ENCODE data around the gene RTN4RL2. TPM values are rescaled to one million over a fixed set of nuclear protein-coding genes. Genes with fewer than 3 reads are reported as not detected.
A peak's percentile ranks its signal among the peaks of the same experiment; 100 is the strongest.

Gene RTN4RL2
- total RNA-seq, 3 donors from 2014 or later (not counting 1 experiment from before 2014, with no cell fraction given) = 0.38 to 0.61 (median 0.48) TPM

GRCh38 chr11:57458410-57459163 is 1.7 kb upstream of the RTN4RL2 start:
- peak; percentile 55 to 72 for DNase-seq
- H3K27me3 ChIP-seq (ENCODE audit: control insufficient read depth, insufficient read depth, low read length) = peaks cover 33% of the 10 kb centered on the region
- H3K27ac Mint-ChIP-seq = peak overlapping the region; percentile 12 to 77

DNA sequence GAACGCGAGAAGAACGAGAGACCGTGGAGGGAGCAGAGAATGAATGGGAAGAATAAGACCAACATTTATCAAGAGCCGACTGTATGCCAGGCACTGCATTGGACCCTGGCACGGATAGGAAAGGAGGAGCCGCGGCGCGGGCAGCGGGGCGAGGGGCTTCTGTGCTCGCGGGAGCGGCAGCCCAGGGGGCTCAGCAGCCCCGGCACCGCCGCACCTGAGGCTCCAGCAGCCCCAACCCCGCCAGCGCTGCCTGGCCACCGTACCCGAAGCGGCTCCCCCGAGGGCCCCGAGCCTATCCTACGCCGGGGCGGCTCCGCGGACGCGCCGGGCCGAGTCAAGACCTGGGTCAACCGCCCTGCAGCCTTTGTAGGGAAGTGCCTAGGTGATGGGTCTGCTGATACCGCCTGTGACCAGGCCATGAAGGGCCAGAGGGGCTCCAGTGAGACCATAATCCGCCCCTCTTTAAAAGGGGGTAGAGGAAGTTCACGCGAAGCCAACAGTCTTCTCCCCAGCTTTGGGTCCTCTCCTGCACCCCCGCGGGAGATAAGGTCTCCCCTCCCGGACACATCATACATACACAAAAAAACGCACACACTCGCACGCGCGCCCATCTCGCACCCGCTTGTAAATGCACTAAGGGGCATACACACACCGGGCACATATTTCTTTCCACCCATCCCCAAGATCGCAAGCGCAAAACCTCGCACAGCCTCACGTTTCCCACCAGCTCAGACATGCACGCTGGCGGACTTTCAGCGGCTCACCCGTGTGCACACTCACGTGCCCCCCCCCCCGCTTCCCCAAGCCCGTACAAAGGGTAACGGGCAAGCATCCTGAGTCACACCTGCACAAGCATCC is 935 bp upstream of the RTN4RL2 start:
- peaks cover 28 to 34% of the 10 kb centered on the region in 2 donors for H3K27me3 Mint-ChIP-seq (ENCODE audit: low read depth in 2 of 2)
- Histone ChIP-seq H3K36me3 (ENCODE audit: control insufficient read depth, insufficient read depth, low read length) (no peaks in the 10 kb centered on the region), H3K9me3 (ENCODE audit: control insufficient read depth, insufficient read depth, low read length) (no peaks in the 10 kb centered on the region), H3K27me3 (ENCODE audit: control insufficient read depth, insufficient read depth, low read length) (peaks cover 33% of the 10 kb centered on the region), H3K4me3 (ENCODE audit: low read length) (peak overlapping the region; percentile 18), H3K27ac (ENCODE audit: low read length) (no peak overlapping the region), H3K4me1 (ENCODE audit: control insufficient read depth, insufficient read depth, low read length) (peaks cover 54% of the 10 kb centered on the region)
- intact Hi-C loops (cut with micrococcal nuclease) = no loop called here
- peak in 1 of 2 donors; percentile 52 for DNase-seq
- H3K9me3 Mint-ChIP-seq = no peaks in the 10 kb centered on the region
- TF ChIP-seq, protein P1, sequence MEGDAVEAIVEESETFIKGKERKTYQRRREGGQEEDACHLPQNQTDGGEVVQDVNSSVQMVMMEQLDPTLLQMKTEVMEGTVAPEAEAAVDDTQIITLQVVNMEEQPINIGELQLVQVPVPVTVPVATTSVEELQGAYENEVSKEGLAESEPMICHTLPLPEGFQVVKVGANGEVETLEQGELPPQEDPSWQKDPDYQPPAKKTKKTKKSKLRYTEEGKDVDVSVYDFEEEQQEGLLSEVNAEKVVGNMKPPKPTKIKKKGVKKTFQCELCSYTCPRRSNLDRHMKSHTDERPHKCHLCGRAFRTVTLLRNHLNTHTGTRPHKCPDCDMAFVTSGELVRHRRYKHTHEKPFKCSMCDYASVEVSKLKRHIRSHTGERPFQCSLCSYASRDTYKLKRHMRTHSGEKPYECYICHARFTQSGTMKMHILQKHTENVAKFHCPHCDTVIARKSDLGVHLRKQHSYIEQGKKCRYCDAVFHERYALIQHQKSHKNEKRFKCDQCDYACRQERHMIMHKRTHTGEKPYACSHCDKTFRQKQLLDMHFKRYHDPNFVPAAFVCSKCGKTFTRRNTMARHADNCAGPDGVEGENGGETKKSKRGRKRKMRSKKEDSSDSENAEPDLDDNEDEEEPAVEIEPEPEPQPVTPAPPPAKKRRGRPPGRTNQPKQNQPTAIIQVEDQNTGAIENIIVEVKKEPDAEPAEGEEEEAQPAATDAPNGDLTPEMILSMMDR (IDR thresholded peaks at IDR 0.05) = no peak
- H3K4me1 Mint-ChIP-seq = peaks cover 35 to 52% of the 10 kb centered on the region in 2 donors
- WGBS (ENCODE audit: insufficient coverage) = 1% methylated on average over 61 of the region's 62 CpGs
- H3K36me3 Mint-ChIP-seq = no peaks in the 10 kb centered on the region
- ATAC-seq = peak; percentile 16 to 39 (median 27)
- peak overlapping the region; percentile 37 to 77 for H3K27ac Mint-ChIP-seq
- peak overlapping the region; percentile 92 for H3K4me3 Mint-ChIP-seq

More at GRCh38 chr11:57458410-57459163, 1.7 kb upstream of the RTN4RL2 start:
- peaks cover 28 to 34% of the 10 kb centered on the region in 2 donors for H3K27me3 Mint-ChIP-seq (ENCODE audit: low read depth in 2 of 2)
- Histone ChIP-seq H3K4me1 (ENCODE audit: control insufficient read depth, insufficient read depth, low read length) (peaks cover 53% of the 10 kb centered on the region), H3K4me3 (ENCODE audit: low read length) (peak overlapping the region; percentile 18), H3K27ac (ENCODE audit: low read length) (no peak overlapping the region), H3K36me3 (ENCODE audit: control insufficient read depth, insufficient read depth, low read length) (no peaks in the 10 kb centered on the region), H3K9me3 (ENCODE audit: control insufficient read depth, insufficient read depth, low read length) (no peaks in the 10 kb centered on the region)
- TF ChIP-seq, protein P1 (IDR thresholded peaks at IDR 0.05) = peak; percentile 85
- intact Hi-C loops (cut with micrococcal nuclease) = no loop called here
- WGBS (ENCODE audit: insufficient coverage) = under 1% methylated on average over 43 of the region's 44 CpGs
- H3K4me1 Mint-ChIP-seq = peaks cover 35 to 52% of the 10 kb centered on the region in 2 donors
- ATAC-seq = peak; percentile 27 to 38 (median 37)
- no peaks in the 10 kb centered on the region for H3K36me3 Mint-ChIP-seq
- peak overlapping the region; percentile 92 for H3K4me3 Mint-ChIP-seq
- H3K9me3 Mint-ChIP-seq = no peaks in the 10 kb centered on the region

DNA sequence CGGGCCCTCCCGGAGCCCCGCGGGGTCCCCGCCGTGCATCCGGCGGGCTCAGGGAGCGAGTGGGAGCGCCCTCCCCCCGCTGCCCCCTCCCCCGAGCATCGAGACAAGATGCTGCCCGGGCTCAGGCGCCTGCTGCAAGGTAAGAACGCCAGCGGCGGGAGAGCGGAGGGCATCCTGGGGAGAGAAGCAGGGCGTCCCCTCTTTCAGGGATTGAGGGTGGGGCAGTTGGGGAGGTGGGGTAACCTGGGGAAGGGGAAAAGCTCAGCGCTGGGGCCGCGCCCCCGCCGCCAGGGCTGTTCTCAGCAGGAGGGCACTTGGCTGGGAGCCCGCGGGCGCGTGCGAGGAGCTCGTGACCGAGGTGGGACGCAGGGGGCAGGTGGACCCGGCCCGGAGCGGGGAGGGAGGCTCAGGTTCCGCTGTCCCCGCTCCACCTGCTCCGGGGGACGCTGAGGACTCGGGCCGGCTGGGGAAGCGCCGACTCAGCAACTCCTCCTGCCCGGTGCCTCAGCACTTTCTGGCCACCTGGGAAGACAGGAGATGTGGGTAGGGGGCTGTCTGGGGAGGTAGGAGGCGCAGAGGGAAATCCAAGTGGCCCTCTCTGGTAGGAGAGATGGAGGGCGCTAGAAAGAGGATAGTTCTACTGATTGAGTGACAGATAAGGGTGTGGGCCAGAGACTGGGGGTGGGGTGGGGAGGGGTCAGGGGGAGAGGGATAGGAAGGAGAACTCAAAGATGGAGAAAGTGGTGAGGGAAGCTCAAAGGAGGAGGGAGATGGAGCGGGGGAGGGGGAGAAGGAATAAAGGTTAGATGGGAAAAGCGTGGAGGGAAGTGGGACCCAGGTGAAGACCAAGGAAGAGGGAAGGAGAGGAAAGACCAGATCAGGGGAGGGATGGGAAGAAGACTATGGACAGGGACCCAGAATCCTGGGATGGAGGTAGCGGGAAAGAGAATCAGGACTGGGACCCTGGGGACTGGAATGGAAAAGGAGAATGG is 726 bp downstream of the RTN4RL2 start:
- Mint-ChIP-seq H3K36me3 (no peaks in the 10 kb centered on the region), H3K4me3 (peak overlapping the region; percentile 77)

More for the DNA sequence above, 726 bp downstream of the RTN4RL2 start:
- H3K4me3 ChIP-seq (ENCODE audit: low read length) = no peak overlapping the region
- Mint-ChIP-seq H3K9me3 (no peaks in the 10 kb centered on the region), H3K27ac (no peak overlapping the region), H3K4me1 (peaks cover 35 to 52% of the 10 kb centered on the region in 2 donors), H3K27me3 (ENCODE audit: low read depth in 2 of 2) (peaks cover 28 to 34% of the 10 kb centered on the region in 2 donors)
- no peaks in the 10 kb centered on the region for H3K9me3 ChIP-seq (ENCODE audit: control insufficient read depth, insufficient read depth, low read length)
- peaks cover 54% of the 10 kb centered on the region for H3K4me1 ChIP-seq (ENCODE audit: control insufficient read depth, insufficient read depth, low read length)
- TF ChIP-seq, protein P1 (IDR thresholded peaks at IDR 0.05) = no peak
- H3K27ac ChIP-seq (ENCODE audit: low read length) = no peak overlapping the region
- 9% methylated on average over 50 of the region's 50 CpGs for WGBS (ENCODE audit: insufficient coverage)
- intact Hi-C loops (cut with micrococcal nuclease) = no loop called here
- ATAC-seq (no peak), DNase-seq (no peak)
- H3K36me3 ChIP-seq (ENCODE audit: control insufficient read depth, insufficient read depth, low read length) = no peaks in the 10 kb centered on the region
- H3K27me3 ChIP-seq (ENCODE audit: control insufficient read depth, insufficient read depth, low read length) = peaks cover 33% of the 10 kb centered on the region

Measured in natural killer cell (primary cell).